ENCODE data around the gene MARCO.

Gene MARCO

DNA sequence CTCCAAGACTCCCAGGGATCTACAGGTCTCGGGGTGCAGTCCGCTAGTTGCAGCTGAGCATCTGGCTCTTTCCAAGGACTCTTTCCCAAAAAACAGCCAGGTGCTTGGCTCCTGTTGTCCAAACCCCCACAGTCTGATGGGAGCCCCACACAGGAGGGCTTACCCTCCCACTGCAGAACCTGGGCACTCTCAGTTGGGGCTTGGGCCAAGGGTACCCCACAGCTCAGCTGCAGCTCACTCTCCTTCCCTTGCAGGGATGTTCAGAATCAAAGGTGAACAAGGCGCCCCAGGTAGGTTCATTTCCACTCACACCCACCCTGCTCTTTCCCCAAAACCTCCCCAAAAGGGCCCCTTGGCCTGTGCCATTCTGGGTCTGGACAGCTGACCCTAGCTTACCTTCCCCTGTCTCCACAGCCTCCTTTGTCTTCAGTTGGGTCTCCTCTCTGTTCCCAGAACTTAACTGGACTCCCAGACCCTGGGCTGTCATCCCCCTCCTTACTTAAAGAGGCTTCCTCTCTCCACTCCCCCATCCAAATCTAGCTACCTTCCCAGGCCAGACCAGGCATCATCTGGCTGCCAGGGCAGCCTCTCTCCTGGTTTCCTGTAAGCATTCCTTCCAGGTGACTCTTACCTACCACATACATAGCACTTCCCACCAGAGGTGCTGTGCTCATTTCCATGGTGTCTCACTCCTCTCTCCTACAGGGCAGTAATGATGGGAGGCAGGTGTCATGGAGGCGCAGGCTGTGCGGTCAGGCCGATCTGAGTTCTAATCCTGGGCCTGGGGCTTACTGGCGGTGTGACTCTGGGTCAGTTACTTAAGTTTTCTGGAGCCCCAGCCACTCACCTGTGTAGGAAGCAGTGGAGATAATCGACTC is 29.5 kb downstream of the MARCO start:
- ATAC-seq: no peak

DNA sequence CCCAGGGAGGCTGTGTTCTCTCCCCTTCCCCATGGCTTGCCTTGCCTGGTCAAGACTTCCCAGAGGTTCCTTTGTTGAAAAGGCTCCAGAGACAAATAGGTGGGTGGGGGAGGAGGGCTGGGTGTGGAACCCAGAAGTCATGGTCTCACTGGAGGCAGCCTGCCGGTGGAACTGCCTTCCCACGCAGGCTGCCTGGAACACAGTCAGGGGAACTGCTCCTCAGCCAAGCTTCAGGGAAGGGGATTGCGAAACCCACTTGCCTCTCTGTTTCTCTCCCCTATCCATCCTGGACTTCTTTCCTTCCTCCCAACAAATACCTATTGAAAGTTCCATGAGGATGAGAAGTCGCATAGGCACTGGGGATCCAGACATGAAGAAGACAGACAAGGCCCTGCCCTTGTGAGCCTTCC is 31.6 kb downstream of the MARCO start:
- no peak for TF ChIP-seq GLIS3 (CRISPR knock-in tag; IDR thresholded peaks at IDR 0.05)
- no peak for TF ChIP-seq CSDC2 (CRISPR knock-in tag; IDR thresholded peaks at IDR 0.05)
- no peak for TF ChIP-seq TCF4 (CRISPR knock-in tag; IDR thresholded peaks at IDR 0.05; ENCODE audit: borderline replicate concordance)
- TF ChIP-seq ZNF8 (CRISPR knock-in tag; IDR thresholded peaks at IDR 0.05): no peak
- no peak for TF ChIP-seq SNAI2 (CRISPR knock-in tag; IDR thresholded peaks at IDR 0.05)
- TF ChIP-seq, protein P1, sequence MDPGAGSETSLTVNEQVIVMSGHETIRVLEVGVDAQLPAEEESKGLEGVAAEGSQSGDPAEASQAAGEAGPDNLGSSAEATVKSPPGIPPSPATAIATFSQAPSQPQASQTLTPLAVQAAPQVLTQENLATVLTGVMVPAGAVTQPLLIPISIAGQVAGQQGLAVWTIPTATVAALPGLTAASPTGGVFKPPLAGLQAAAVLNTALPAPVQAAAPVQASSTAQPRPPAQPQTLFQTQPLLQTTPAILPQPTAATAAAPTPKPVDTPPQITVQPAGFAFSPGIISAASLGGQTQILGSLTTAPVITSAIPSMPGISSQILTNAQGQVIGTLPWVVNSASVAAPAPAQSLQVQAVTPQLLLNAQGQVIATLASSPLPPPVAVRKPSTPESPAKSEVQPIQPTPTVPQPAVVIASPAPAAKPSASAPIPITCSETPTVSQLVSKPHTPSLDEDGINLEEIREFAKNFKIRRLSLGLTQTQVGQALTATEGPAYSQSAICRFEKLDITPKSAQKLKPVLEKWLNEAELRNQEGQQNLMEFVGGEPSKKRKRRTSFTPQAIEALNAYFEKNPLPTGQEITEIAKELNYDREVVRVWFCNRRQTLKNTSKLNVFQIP (CRISPR knock-in tag; IDR thresholded peaks at IDR 0.05; ENCODE audit: borderline replicate concordance, low read depth): no peak
- ATAC-seq: no peak

More for the DNA sequence above, 29.5 kb downstream of the MARCO start:
- TF ChIP-seq ZFP30 (CRISPR knock-in tag; IDR thresholded peaks at IDR 0.05) (no peak), ZNF565 (CRISPR knock-in tag; conservative IDR thresholded peaks at IDR 0.05; ENCODE audit: low read depth) (no peak), ZFP3 (CRISPR knock-in tag; IDR thresholded peaks at IDR 0.05) (no peak), GLIS3 (CRISPR knock-in tag; IDR thresholded peaks at IDR 0.05) (no peak), ESRRG (CRISPR knock-in tag; IDR thresholded peaks at IDR 0.05) (no peak), CSDC2 (CRISPR knock-in tag; IDR thresholded peaks at IDR 0.05) (no peak), BACH2 (CRISPR knock-in tag; IDR thresholded peaks at IDR 0.05; ENCODE audit: borderline replicate concordance) (no peak), PPARA (CRISPR knock-in tag; IDR thresholded peaks at IDR 0.05; ENCODE audit: borderline replicate concordance) (no peak), ZNF70 (CRISPR knock-in tag; IDR thresholded peaks at IDR 0.05) (no peak), ZC3H10 (CRISPR knock-in tag; IDR thresholded peaks at IDR 0.05) (no peak), TOX (CRISPR knock-in tag; IDR thresholded peaks at IDR 0.05; ENCODE audit: borderline replicate concordance) (no peak), ZNF8 (CRISPR knock-in tag; IDR thresholded peaks at IDR 0.05) (no peak), RARB (CRISPR knock-in tag; IDR thresholded peaks at IDR 0.05) (no peak)
- TF ChIP-seq, protein P1 (CRISPR knock-in tag; IDR thresholded peaks at IDR 0.05; ENCODE audit: borderline replicate concordance, low read depth): no peak
- TF ChIP-seq, protein P2, sequence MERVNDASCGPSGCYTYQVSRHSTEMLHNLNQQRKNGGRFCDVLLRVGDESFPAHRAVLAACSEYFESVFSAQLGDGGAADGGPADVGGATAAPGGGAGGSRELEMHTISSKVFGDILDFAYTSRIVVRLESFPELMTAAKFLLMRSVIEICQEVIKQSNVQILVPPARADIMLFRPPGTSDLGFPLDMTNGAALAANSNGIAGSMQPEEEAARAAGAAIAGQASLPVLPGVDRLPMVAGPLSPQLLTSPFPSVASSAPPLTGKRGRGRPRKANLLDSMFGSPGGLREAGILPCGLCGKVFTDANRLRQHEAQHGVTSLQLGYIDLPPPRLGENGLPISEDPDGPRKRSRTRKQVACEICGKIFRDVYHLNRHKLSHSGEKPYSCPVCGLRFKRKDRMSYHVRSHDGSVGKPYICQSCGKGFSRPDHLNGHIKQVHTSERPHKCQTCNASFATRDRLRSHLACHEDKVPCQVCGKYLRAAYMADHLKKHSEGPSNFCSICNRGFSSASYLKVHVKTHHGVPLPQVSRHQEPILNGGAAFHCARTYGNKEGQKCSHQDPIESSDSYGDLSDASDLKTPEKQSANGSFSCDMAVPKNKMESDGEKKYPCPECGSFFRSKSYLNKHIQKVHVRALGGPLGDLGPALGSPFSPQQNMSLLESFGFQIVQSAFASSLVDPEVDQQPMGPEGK (CRISPR knock-in tag; IDR thresholded peaks at IDR 0.05; ENCODE audit: borderline replicate concordance): no peak
- TF ChIP-seq, protein P3, sequence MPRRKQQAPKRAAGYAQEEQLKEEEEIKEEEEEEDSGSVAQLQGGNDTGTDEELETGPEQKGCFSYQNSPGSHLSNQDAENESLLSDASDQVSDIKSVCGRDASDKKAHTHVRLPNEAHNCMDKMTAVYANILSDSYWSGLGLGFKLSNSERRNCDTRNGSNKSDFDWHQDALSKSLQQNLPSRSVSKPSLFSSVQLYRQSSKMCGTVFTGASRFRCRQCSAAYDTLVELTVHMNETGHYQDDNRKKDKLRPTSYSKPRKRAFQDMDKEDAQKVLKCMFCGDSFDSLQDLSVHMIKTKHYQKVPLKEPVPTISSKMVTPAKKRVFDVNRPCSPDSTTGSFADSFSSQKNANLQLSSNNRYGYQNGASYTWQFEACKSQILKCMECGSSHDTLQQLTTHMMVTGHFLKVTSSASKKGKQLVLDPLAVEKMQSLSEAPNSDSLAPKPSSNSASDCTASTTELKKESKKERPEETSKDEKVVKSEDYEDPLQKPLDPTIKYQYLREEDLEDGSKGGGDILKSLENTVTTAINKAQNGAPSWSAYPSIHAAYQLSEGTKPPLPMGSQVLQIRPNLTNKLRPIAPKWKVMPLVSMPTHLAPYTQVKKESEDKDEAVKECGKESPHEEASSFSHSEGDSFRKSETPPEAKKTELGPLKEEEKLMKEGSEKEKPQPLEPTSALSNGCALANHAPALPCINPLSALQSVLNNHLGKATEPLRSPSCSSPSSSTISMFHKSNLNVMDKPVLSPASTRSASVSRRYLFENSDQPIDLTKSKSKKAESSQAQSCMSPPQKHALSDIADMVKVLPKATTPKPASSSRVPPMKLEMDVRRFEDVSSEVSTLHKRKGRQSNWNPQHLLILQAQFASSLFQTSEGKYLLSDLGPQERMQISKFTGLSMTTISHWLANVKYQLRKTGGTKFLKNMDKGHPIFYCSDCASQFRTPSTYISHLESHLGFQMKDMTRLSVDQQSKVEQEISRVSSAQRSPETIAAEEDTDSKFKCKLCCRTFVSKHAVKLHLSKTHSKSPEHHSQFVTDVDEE (CRISPR knock-in tag; IDR thresholded peaks at IDR 0.05): no peak
- TF ChIP-seq, protein P4, sequence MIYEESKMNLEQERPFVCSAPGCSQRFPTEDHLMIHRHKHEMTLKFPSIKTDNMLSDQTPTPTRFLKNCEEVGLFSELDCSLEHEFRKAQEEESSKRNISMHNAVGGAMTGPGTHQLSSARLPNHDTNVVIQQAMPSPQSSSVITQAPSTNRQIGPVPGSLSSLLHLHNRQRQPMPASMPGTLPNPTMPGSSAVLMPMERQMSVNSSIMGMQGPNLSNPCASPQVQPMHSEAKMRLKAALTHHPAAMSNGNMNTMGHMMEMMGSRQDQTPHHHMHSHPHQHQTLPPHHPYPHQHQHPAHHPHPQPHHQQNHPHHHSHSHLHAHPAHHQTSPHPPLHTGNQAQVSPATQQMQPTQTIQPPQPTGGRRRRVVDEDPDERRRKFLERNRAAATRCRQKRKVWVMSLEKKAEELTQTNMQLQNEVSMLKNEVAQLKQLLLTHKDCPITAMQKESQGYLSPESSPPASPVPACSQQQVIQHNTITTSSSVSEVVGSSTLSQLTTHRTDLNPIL (CRISPR knock-in tag; IDR thresholded peaks at IDR 0.05; ENCODE audit: low read depth): no peak
- TF ChIP-seq, protein P5, sequence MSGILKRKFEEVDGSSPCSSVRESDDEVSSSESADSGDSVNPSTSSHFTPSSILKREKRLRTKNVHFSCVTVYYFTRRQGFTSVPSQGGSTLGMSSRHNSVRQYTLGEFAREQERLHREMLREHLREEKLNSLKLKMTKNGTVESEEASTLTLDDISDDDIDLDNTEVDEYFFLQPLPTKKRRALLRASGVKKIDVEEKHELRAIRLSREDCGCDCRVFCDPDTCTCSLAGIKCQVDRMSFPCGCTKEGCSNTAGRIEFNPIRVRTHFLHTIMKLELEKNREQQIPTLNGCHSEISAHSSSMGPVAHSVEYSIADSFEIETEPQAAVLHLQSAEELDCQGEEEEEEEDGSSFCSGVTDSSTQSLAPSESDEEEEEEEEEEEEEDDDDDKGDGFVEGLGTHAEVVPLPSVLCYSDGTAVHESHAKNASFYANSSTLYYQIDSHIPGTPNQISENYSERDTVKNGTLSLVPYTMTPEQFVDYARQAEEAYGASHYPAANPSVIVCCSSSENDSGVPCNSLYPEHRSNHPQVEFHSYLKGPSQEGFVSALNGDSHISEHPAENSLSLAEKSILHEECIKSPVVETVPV (CRISPR knock-in tag; IDR thresholded peaks at IDR 0.05): no peak

Data from SK-N-SH treated with all-trans-retinoic acid at 6 μM for 48 hours (cell line).